Kidney glomerular epithelial cell (primary cell): ENCODE data around the gene KRTAP9-7.

Experiments used
- DNase-seq: peaks from one replicate; lab custom pipeline; 2025; lab: John Stamatoyannopoulos, UW

KRTAP9-7 gene

GRCh38 chr17:41322094-41322902 is 46.8 kb downstream of the KRTAP9-7 start:
- peak; percentile 75 for DNase-seq

GRCh38 chr17:41322903-41323895 is 47.7 kb downstream of the KRTAP9-7 start:
- DNase-seq, result no peak

DNA sequence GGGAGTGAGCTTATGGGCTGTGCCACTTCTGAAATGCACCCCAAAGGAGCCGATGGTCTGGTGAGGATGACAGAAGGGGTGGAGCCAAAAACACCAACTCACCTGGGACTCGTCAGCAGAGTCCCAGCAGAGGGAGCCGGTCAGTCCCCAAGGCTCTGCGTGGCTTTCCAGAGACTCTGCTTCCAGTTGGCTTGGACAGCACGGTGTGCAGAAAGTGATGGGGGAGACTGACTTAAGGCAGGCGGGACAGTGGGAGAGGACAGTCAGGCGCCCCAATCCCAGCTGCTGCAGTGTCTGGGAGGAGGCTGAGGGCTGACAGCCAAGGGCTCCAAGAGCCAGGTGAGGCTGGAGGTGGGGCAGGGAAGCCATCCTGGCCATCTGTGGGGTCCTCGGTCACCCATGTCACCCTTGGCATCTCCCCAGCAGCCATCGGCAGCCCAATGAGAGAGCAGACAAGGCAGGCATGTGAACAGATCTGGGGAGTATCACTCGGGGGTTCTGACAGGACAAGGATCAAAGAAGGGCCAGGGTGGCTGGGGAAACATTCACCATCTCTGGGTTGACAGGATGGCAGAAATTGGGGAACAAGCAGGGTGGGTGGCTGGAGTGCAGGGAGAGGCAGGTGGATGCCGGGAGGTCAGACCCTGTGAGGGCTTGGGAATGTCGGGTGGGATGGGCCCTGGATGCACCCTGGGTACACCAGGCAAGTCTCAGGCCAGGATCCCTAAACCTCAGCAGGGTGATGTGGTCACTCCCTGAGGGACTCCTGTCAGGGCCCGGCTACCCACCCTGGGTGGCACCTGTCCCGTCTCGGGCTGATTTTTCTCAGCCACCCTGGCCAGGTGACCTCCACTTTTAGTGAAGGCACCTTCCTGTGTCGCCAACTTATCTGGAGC is 48.9 kb downstream of the KRTAP9-7 start:
- DNase-seq, result peak; percentile 5

- DNase-seq, result no peak
These were observed 49.6 kb downstream of the KRTAP9-7 start for GRCh38 chr17:41325126-41325525.

GRCh38 chr17:41325611-41326010 is 50.1 kb downstream of the KRTAP9-7 start:
- DNase-seq, result no peak
